Common myeloid progenitor, CD34-positive (primary cell): ENCODE results near the gene AKNAD1.
A peak's percentile ranks its signal among the peaks of the same experiment; 100 is the strongest.

Experiments
- CTCF ChIA-PET: fragments of 350-600 bp; sonication (Branson Sonifier 250); formaldehyde crosslinking; loops from one replicate; lab custom pipeline; 2021; ENCODE audit warnings: antibody characterized with exemption; lab: Charles Lee
- POLR2A ChIA-PET: fragments of 350-600 bp; sonication (Branson Sonifier 250); formaldehyde crosslinking; loops from one replicate; lab custom pipeline; 2021; ENCODE audit warnings: antibody characterized with exemption; lab: Charles Lee
- DNase-seq, 3 donors: peaks; one replicate each; pipeline versions ENCODE4 v3.0.0 to v3.0.0-alpha.2; 2013
- H3K27ac ChIP-seq, 2 experiments: 1 replicate in 1 of 2; 2 replicates in 1 of 2; pipeline ENCODE4 v1.7.0; 2013; ENCODE audit warnings: inconsistent platforms in 2 of 2, low read length in 2 of 2, mild to moderate bottlenecking in 2 of 2, low read depth in 1 of 2, moderate library complexity in 1 of 2; ENCODE audit not compliant: severe bottlenecking in 2 of 2, insufficient read depth in 1 of 2, poor library complexity in 1 of 2
- H3K27me3 ChIP-seq, 5 experiments: replicated peaks in 2 of 5; 1 replicate in 3 of 5; 2 replicates in 2 of 5; pipeline versions ENCODE4 v1.6.1 to v1.7.0; 2013; ENCODE audit warnings: low read length in 4 of 5, mild to moderate bottlenecking in 2 of 5, moderate library complexity in 2 of 5, inconsistent platforms in 1 of 5; ENCODE audit not compliant: insufficient read depth in 5 of 5, control insufficient read depth in 4 of 5
- H3K36me3 ChIP-seq, 4 experiments: 1 replicate in 2 of 4; 2 replicates in 2 of 4; pipeline versions ENCODE4 v1.6.1 to v1.7.0; 2013; ENCODE audit warnings: low read length in 3 of 4, control low read depth in 1 of 4, mild to moderate bottlenecking in 1 of 4; ENCODE audit not compliant: control insufficient read depth in 4 of 4, insufficient read depth in 4 of 4
- H3K4me1 ChIP-seq, 4 experiments: 1 replicate in 3 of 4; 2 replicates in 1 of 4; pipeline versions ENCODE4 v1.6.1 to v1.7.1; 2013; ENCODE audit warnings: low read length in 3 of 4, mild to moderate bottlenecking in 3 of 4, control low read depth in 1 of 4, inconsistent platforms in 1 of 4, moderate library complexity in 1 of 4; ENCODE audit not compliant: control insufficient read depth in 4 of 4, insufficient read depth in 4 of 4; ENCODE audit errors: control extremely low read depth in 1 of 4
- H3K4me3 ChIP-seq, 7 experiments: 1 replicate in 4 of 7; 2 replicates in 3 of 7; pipeline versions ENCODE4 v1.5.1 to v1.7.0; 2013; ENCODE audit warnings: mild to moderate bottlenecking in 7 of 7, low read length in 6 of 7, moderate library complexity in 6 of 7, inconsistent platforms in 2 of 7, low read depth in 2 of 7, control low read depth in 1 of 7; ENCODE audit not compliant: insufficient read depth in 4 of 7, control insufficient read depth in 1 of 7; ENCODE audit errors: extremely low read depth in 1 of 7
- H3K9me3 ChIP-seq, 5 experiments: 1 replicate in 4 of 5; 2 replicates in 1 of 5; pipeline versions ENCODE4 v1.6.1 to v1.7.1; 2013; ENCODE audit warnings: low read length in 4 of 5, mild to moderate bottlenecking in 2 of 5, inconsistent platforms in 1 of 5, low read depth in 1 of 5, moderate library complexity in 1 of 5; ENCODE audit not compliant: control insufficient read depth in 4 of 5, insufficient read depth in 2 of 5; ENCODE audit errors: control extremely low read depth in 1 of 5
- WGBS: methylation state at CpG from one replicate; pipeline ENCODE4 v1.1.5; 2013; ENCODE audit not compliant: insufficient coverage; 5-methylcytosine and 5-hydroxymethylcytosine counted together

The AKNAD1 gene

GRCh38 chr1:108832929-108833328, 24.0 kb downstream of the AKNAD1 start:
- ChIA-PET CTCF (interaction anchor here (0.7 to 20.6 kb wide), 5 partner anchors 14 to 67 kb away, joined by 3 to 430 read pairs (median 3); partner anchors contain the start of gene AKNAD1), POLR2A (no interaction called here)
- H3K36me3 ChIP-seq = no peaks in the 10 kb centered on the region
- peaks cover 0 to 20% (median 12%) of the 10 kb centered on the region in 4 experiments for H3K4me1 ChIP-seq
- DNase-seq = no peak
- WGBS = 100% methylated on average over 1 of the region's 2 CpGs
- H3K27ac ChIP-seq = no peak overlapping the region
- no peaks in the 10 kb centered on the region for H3K27me3 ChIP-seq
- no peaks in the 10 kb centered on the region for H3K9me3 ChIP-seq
- H3K4me3 ChIP-seq = no peak overlapping the region

DNA sequence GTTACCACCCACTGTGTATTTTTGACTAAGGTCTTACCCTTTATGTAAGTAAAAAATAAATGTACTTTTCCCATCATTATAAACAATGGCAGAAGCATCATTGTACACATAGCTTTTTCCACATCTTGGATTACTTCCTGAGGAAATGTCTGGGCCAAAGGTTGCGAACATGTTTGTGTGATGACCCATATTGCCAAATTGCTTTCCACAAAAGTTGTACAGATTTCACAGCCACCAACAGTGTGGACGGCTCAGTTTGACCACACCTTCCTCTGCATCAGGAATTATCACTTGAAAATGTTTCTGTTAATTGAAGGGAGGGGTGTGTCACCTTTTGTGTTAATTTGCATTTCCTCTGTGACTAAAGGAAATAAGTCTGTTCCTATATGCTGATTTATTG, 25.7 kb downstream of the AKNAD1 start:
- ChIA-PET CTCF (interaction anchor here (0.8 to 20.6 kb wide), 7 partner anchors 9 to 69 kb away, joined by 3 to 430 read pairs (median 18); partner anchors contain the start of gene AKNAD1), POLR2A (interaction anchor here (1.0 kb wide), 1 partner anchor 71 kb away, joined by 4 read pairs; no protein-coding TSS in a partner anchor)
- no peak for DNase-seq
- Histone ChIP-seq H3K36me3 (no peaks in the 10 kb centered on the region), H3K27me3 (no peaks in the 10 kb centered on the region), H3K27ac (no peak overlapping the region), H3K4me3 (no peak overlapping the region), H3K4me1 (peaks cover 0 to 22% (median 12%) of the 10 kb centered on the region in 4 experiments), H3K9me3 (no peaks in the 10 kb centered on the region)
- WGBS = 100% methylated on average over 1 of the region's 2 CpGs

DNA sequence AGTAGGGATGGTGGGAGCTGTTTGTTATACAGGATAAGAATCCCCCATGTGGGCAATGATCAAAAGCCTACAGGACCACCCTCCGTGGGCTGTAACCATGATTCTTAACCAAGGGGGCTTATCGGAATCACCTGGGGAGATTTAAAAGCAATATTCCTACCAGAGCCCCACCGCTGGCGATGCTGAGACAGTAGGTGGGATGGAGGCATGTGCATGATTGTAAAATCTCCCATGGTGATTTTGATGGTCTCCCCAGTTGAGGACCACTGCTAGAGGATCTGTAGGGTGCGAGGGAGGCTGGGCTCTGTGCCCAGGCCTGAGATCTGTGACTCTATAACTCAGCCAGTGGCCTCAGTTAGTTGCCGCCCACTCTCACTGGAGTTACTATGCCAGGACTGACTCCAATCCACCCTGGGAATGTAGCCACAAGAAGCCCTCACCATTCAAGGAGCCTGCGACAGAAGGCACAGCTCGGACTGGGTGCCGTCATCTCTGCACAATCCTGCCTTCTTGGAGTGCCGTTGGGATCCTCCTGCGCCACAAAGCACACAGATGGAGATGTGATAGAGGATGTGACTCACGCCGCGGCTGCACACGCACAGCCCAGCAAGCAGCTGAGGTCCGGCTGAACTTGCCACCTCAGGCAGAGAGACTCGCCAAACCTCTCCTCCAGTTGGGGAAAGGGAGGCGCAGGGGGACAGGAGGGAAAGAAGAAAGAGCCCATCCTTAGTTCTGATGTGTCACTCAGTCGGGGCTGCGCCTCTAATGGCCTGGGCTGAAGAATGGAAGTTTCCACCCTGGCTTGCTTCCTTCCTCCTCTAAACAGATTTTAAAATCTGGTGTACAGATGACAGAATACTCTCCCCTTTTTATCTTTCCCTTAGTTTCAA, 26.5 kb downstream of the AKNAD1 start:
- Histone ChIP-seq H3K9me3 (no peaks in the 10 kb centered on the region), H3K27ac (no peak overlapping the region), H3K4me1 (peaks cover 0 to 22% (median 12%) of the 10 kb centered on the region in 4 experiments), H3K4me3 (peak overlapping the region in 2 of 7 experiments; percentile 12 to 23), H3K27me3 (no peaks in the 10 kb centered on the region), H3K36me3 (no peaks in the 10 kb centered on the region)
- DNase-seq = peak; percentile 27 to 60 (median 53)
- WGBS = 81% methylated on average over 13 of the region's 20 CpGs
- POLR2A ChIA-PET = interaction anchor here (1.0 kb wide), 1 partner anchor 72 kb away, joined by 4 read pairs; no protein-coding TSS in a partner anchor
- CTCF ChIA-PET = interaction anchor here (0.6 to 20.6 kb wide), 12 partner anchors 10 to 117 kb away, joined by 3 to 430 read pairs (median 6); partner anchors contain the start of gene AKNAD1

- ChIA-PET CTCF (interaction anchor here (0.6 to 20.6 kb wide), 16 partner anchors 8 to 118 kb away, joined by 3 to 430 read pairs (median 8); partner anchors contain the start of genes AKNAD1 and GPSM2), POLR2A (interaction anchor here (0.6 to 0.9 kb wide), 2 partner anchors 23 to 65 kb away, joined by 3 to 4 read pairs; no protein-coding TSS in a partner anchor)
- Histone ChIP-seq H3K4me3 (no peak overlapping the region), H3K36me3 (no peaks in the 10 kb centered on the region), H3K9me3 (no peaks in the 10 kb centered on the region), H3K27ac (no peak overlapping the region), H3K27me3 (no peaks in the 10 kb centered on the region), H3K4me1 (peaks cover 0 to 22% (median 12%) of the 10 kb centered on the region in 4 experiments)
- WGBS = 82% methylated on average over 6 of the region's 6 CpGs
- no peak for DNase-seq
Measured at GRCh38 chr1:108829498-108829916, 27.4 kb downstream of the AKNAD1 start.

- H3K9me3 ChIP-seq = no peaks in the 10 kb centered on the region
- DNase-seq = peak; percentile 76 to 82 (median 78)
- 64% methylated on average over 7 of the region's 12 CpGs for WGBS
- ChIA-PET POLR2A (interaction anchor here (2.1 kb wide), 1 partner anchor 24 kb away, joined by 7 read pairs; no protein-coding TSS in a partner anchor), CTCF (interaction anchor here (0.8 to 20.6 kb wide), 22 partner anchors 9 to 124 kb away, joined by 3 to 430 read pairs (median 6); partner anchors contain the start of genes AKNAD1 and GPSM2)
- no peaks in the 10 kb centered on the region for H3K36me3 ChIP-seq
- peaks cover 0 to 22% (median 12%) of the 10 kb centered on the region in 4 experiments for H3K4me1 ChIP-seq
- no peaks in the 10 kb centered on the region for H3K27me3 ChIP-seq
- no peak overlapping the region for H3K4me3 ChIP-seq
- no peak overlapping the region for H3K27ac ChIP-seq
Measured at GRCh38 chr1:108828074-108828961, 28.6 kb downstream of the AKNAD1 start.

DNA sequence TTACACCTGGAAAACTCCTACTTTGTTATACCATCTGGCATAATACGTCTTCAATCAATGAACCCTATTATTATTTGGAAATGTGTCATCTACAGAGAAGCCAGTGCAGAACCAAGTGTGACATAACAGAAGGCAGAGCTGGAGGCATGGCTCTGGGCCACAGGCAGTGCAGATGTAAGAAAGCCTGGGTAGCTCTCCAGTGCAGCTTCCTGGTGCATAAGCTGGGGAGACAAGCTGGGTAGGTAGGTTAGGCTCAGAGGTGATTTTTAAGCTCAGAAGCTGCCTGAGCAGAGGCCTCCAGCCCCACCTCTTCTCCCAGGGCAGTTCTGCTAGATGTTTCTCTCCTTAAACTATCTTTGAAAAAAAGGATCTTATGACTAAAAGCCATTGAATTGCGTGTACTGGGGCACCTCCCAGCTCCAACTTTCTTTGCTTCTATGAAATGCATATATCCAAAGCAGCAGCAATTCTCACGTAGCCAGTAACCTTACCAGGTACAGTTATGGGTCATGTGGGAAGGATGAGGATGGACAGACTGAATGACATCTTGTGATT, 30.7 kb downstream of the AKNAD1 start:
- POLR2A ChIA-PET = no interaction called here
- no peaks in the 10 kb centered on the region for H3K9me3 ChIP-seq

More for the DNA sequence above, 30.7 kb downstream of the AKNAD1 start:
- no peak overlapping the region for H3K27ac ChIP-seq
- WGBS = 100% methylated on average over 2 of the region's 3 CpGs
- H3K27me3 ChIP-seq = no peaks in the 10 kb centered on the region
- no peak overlapping the region for H3K4me3 ChIP-seq
- DNase-seq = no peak
- H3K4me1 ChIP-seq = peaks cover 0 to 20% (median 10%) of the 10 kb centered on the region in 4 experiments
- H3K36me3 ChIP-seq = no peaks in the 10 kb centered on the region
- CTCF ChIA-PET = interaction anchor here (1.0 to 20.6 kb wide), 7 partner anchors 14 to 74 kb away, joined by 3 to 430 read pairs (median 15); partner anchors contain the start of genes AKNAD1 and GPSM2
